ENCODE data around the gene TMEM196.

GRCh38 chr7:19715499-19715898, 57.9 kb downstream of the TMEM196 start:
- TF ChIP-seq EZH2 (IDR thresholded peaks at IDR 0.05; ENCODE audit: borderline replicate concordance, low read depth, low read length, severe bottlenecking) (no peak), CTCF (IDR thresholded peaks at IDR 0.05; ENCODE audit: borderline replicate concordance, extremely low read depth, low read length, poor library complexity, severe bottlenecking) (no peak)

All from DND-41 (cell line).